ENCODE measurements around the gene ALKAL2. TPM values are rescaled to one million over a fixed set of nuclear protein-coding genes. Genes with fewer than 3 reads are reported as not detected.

The ALKAL2 gene
- total and polyA plus RNA-seq, 2 donors (not counting 1 experiment from before 2014, with no cell fraction given), result 0.17 to 0.58 TPM

GRCh38 chr2:246489-247144 is 41.3 kb downstream of the ALKAL2 start:
- Histone ChIP-seq H3K9me3 (ENCODE audit: control insufficient read depth, insufficient read depth, low read depth, low read length) (no peaks in the 10 kb centered on the region), H3K79me2 (ENCODE audit: control insufficient read depth, insufficient read depth, low read length) (no peaks in the 10 kb centered on the region), H3K36me3 (ENCODE audit: control insufficient read depth, insufficient read depth, low read length) (peaks cover 5% of the 10 kb centered on the region), H3K27ac (ENCODE audit: insufficient read depth, low read length) (no peak overlapping the region), H3K4me3 (replicated peaks in 1 of 4; ENCODE audit: control extremely low read depth in 1 of 4, insufficient read depth in 1 of 4, low read depth in 3 of 4, low read length in 4 of 4) (no peak overlapping the region), H3K4me1 (ENCODE audit: control insufficient read depth, extremely low read depth, insufficient read depth, low read length) (no peaks in the 10 kb centered on the region), H2AFZ (ENCODE audit: low read length) (no peak overlapping the region), H3K27me3 (ENCODE audit: control insufficient read depth, insufficient read depth, low read length) (no peaks in the 10 kb centered on the region), H3K9ac (ENCODE audit: insufficient read depth, low read length) (no peak overlapping the region), H4K20me1 (ENCODE audit: control insufficient read depth, extremely low read depth, insufficient read depth, low read length) (no peaks in the 10 kb centered on the region), H3K4me2 (ENCODE audit: extremely low read depth, insufficient read depth, low read length) (no peak overlapping the region)
- TF ChIP-seq CTCF (conservative IDR thresholded peaks at IDR 0.05 in 1 of 2, IDR thresholded peaks at IDR 0.05 in 1 of 2; ENCODE audit: low read depth in 1 of 2, low read length in 2 of 2) (peak; percentile 61 to 63), EZH2 (IDR thresholded peaks at IDR 0.05; ENCODE audit: low read length, missing control alignments) (no peak)
- peak; percentile 69 to 81 for DNase-seq (ENCODE audit: low read depth in 2 of 2)

- DNase-seq (ENCODE audit: low read depth in 2 of 2), result no peak
- Histone ChIP-seq H3K36me3 (ENCODE audit: control insufficient read depth, insufficient read depth, low read length) (peaks cover 5% of the 10 kb centered on the region), H3K9me3 (ENCODE audit: control insufficient read depth, insufficient read depth, low read depth, low read length) (no peaks in the 10 kb centered on the region), H2AFZ (ENCODE audit: low read length) (no peak overlapping the region), H4K20me1 (ENCODE audit: control insufficient read depth, extremely low read depth, insufficient read depth, low read length) (no peaks in the 10 kb centered on the region), H3K27ac (ENCODE audit: insufficient read depth, low read length) (no peak overlapping the region), H3K4me1 (ENCODE audit: control insufficient read depth, extremely low read depth, insufficient read depth, low read length) (no peaks in the 10 kb centered on the region), H3K4me3 (replicated peaks in 1 of 4; ENCODE audit: control extremely low read depth in 1 of 4, insufficient read depth in 1 of 4, low read depth in 3 of 4, low read length in 4 of 4) (no peak overlapping the region), H3K27me3 (ENCODE audit: control insufficient read depth, insufficient read depth, low read length) (no peaks in the 10 kb centered on the region), H3K9ac (ENCODE audit: insufficient read depth, low read length) (no peak overlapping the region), H3K4me2 (ENCODE audit: extremely low read depth, insufficient read depth, low read length) (no peak overlapping the region), H3K79me2 (ENCODE audit: control insufficient read depth, insufficient read depth, low read length) (no peaks in the 10 kb centered on the region)
- TF ChIP-seq CTCF (conservative IDR thresholded peaks at IDR 0.05 in 1 of 2, IDR thresholded peaks at IDR 0.05 in 1 of 2; ENCODE audit: low read depth in 1 of 2, low read length in 2 of 2) (no peak), EZH2 (IDR thresholded peaks at IDR 0.05; ENCODE audit: low read length, missing control alignments) (no peak)
Measured at GRCh38 chr2:244547-244946, 43.3 kb downstream of the ALKAL2 start.

- H3K27ac ChIP-seq (ENCODE audit: insufficient read depth, low read length), result no peak overlapping the region
- H3K9ac ChIP-seq (ENCODE audit: insufficient read depth, low read length), result no peak overlapping the region
- H3K36me3 ChIP-seq (ENCODE audit: control insufficient read depth, insufficient read depth, low read length), result no peaks in the 10 kb centered on the region
- peak in 1 of 2 donors; percentile 14 for DNase-seq (ENCODE audit: low read depth in 2 of 2)
- no peaks in the 10 kb centered on the region for H3K27me3 ChIP-seq (ENCODE audit: control insufficient read depth, insufficient read depth, low read length)
- H3K4me1 ChIP-seq (ENCODE audit: control insufficient read depth, extremely low read depth, insufficient read depth, low read length), result no peaks in the 10 kb centered on the region
- no peaks in the 10 kb centered on the region for H3K9me3 ChIP-seq (ENCODE audit: control insufficient read depth, insufficient read depth, low read depth, low read length)
- H3K4me2 ChIP-seq (ENCODE audit: extremely low read depth, insufficient read depth, low read length), result no peak overlapping the region
- no peak overlapping the region for H3K4me3 ChIP-seq (replicated peaks in 1 of 4; ENCODE audit: control extremely low read depth in 1 of 4, insufficient read depth in 1 of 4, low read depth in 3 of 4, low read length in 4 of 4)
- no peaks in the 10 kb centered on the region for H4K20me1 ChIP-seq (ENCODE audit: control insufficient read depth, extremely low read depth, insufficient read depth, low read length)
- no peak for TF ChIP-seq EZH2 (IDR thresholded peaks at IDR 0.05; ENCODE audit: low read length, missing control alignments)
- no peak for TF ChIP-seq CTCF (conservative IDR thresholded peaks at IDR 0.05 in 1 of 2, IDR thresholded peaks at IDR 0.05 in 1 of 2; ENCODE audit: low read depth in 1 of 2, low read length in 2 of 2)
- no peak overlapping the region for H2AFZ ChIP-seq (ENCODE audit: low read length)
- H3K79me2 ChIP-seq (ENCODE audit: control insufficient read depth, insufficient read depth, low read length), result no peaks in the 10 kb centered on the region
Measured at GRCh38 chr2:238869-239268, 49.0 kb downstream of the ALKAL2 start.
